Neural cell (in vitro differentiated cells): Measurements from ENCODE around the gene C11orf24. TPM values are rescaled to one million over a fixed set of nuclear protein-coding genes. Genes with fewer than 3 reads are reported as not detected.
A peak's percentile ranks its signal among the peaks of the same experiment; 100 is the strongest.

Experiments
- H2AFZ ChIP-seq: fragments of 200-600, 300-800 bp; sonication (generic), shearing (Covaris generic); 2 replicates; pipeline ENCODE4 v1.6.0; 2014; ENCODE audit warnings: low read depth, mild to moderate bottlenecking, antibody characterized with exemption, low read length, moderate library complexity
- H3F3A ChIP-seq: fragments of 200-600 bp; shearing (Covaris generic); 2 replicates; pipeline ENCODE4 v1.6.1; 2016; ENCODE audit warnings: mild to moderate bottlenecking, moderate library complexity, mixed read lengths, antibody characterized with exemption, low read length; ENCODE audit not compliant: insufficient read depth, poor library complexity, severe bottlenecking
- H3K27ac ChIP-seq: fragments of 200-600, 300-800 bp; sonication (generic), shearing (Covaris generic); 2 replicates; pipeline ENCODE4 v1.5.1; 2014; ENCODE audit warnings: mild to moderate bottlenecking, low read length, moderate library complexity
- H3K27me3 ChIP-seq: fragments of 300-800, 200-600 bp; sonication (generic), shearing (Covaris generic); 2 replicates; pipeline ENCODE4 v1.6.0; 2014; ENCODE audit warnings: mild to moderate bottlenecking, low read depth, low read length, moderate library complexity; ENCODE audit not compliant: insufficient read depth
- H3K36me3 ChIP-seq: fragments of 300-800, 200-600 bp; sonication (generic), shearing (Covaris generic); 2 replicates; pipeline ENCODE4 v1.5.1; 2014; ENCODE audit warnings: mild to moderate bottlenecking, antibody characterized with exemption, low read length, moderate library complexity; ENCODE audit not compliant: insufficient read depth
- H3K4me2 ChIP-seq: fragments of 300-800, 200-600 bp; sonication (generic), shearing (Covaris generic); 2 replicates; pipeline ENCODE4 v1.6.0; 2014; ENCODE audit warnings: mild to moderate bottlenecking, low read length
- H3K4me3 ChIP-seq: fragments of 300-800, 200-600 bp; sonication (generic), shearing (Covaris generic); 2 replicates; pipeline ENCODE4 v1.5.1; 2014; ENCODE audit warnings: mild to moderate bottlenecking, low read length, moderate library complexity
- H3K79me2 ChIP-seq: fragments of 200-600 bp; shearing (Covaris generic); replicated peaks from 2 replicates; pipeline ENCODE4 v1.6.0; 2014; ENCODE audit warnings: mild to moderate bottlenecking, low read length, moderate library complexity; ENCODE audit not compliant: insufficient read depth
- H3K9ac ChIP-seq: fragments of 300-800, 200-600 bp; sonication (generic), shearing (Covaris generic); 2 replicates; pipeline ENCODE4 v1.6.1; 2016; ENCODE audit warnings: mild to moderate bottlenecking, low read length, mixed read lengths
- H3K9me2 ChIP-seq: fragments of 200-600 bp; shearing (Covaris generic); 2 replicates; pipeline ENCODE4 v1.6.1; 2016; ENCODE audit warnings: mild to moderate bottlenecking, low read length, mixed read lengths; ENCODE audit not compliant: insufficient read depth
- H3K9me3 ChIP-seq: fragments of 200-600, 300-800 bp; sonication (generic), shearing (Covaris generic); 2 replicates; pipeline ENCODE4 v1.6.1; 2016; ENCODE audit warnings: mild to moderate bottlenecking, mixed run types, low read length, moderate library complexity, mixed read lengths
- H4K20me1 ChIP-seq: fragments of 200-600 bp; shearing (Covaris generic); 2 replicates; pipeline ENCODE4 v1.6.1; 2016; ENCODE audit warnings: mild to moderate bottlenecking, mixed run types; ENCODE audit not compliant: insufficient read depth
- EP300 ChIP-seq: fragments of 450-650 bp; conservative IDR thresholded peaks from 2 replicates; pipeline ENCODE4 v1.6.1; 2014; ENCODE audit warnings: antibody characterized with exemption, mild to moderate bottlenecking, moderate library complexity; ENCODE audit not compliant: poor library complexity, severe bottlenecking
- EZH2 ChIP-seq: fragments of 200-600, 300-800 bp; shearing (Covaris generic), sonication (generic); IDR thresholded peaks from 2 replicates; pipeline ENCODE4 v1.6.1; 2014; ENCODE audit warnings: antibody characterized with exemption, low read length, borderline replicate concordance, mild to moderate bottlenecking; ENCODE audit not compliant: insufficient read depth, poor library complexity, severe bottlenecking
- MXI1 ChIP-seq: fragments of 450-650 bp; conservative IDR thresholded peaks from 2 replicates; pipeline ENCODE4 v1.6.1; 2014; ENCODE audit warnings: antibody characterized with exemption, mild to moderate bottlenecking; ENCODE audit not compliant: poor library complexity, severe bottlenecking
- POLR2AphosphoS5 ChIP-seq: IDR thresholded peaks from 2 replicates; pipeline ENCODE4 v1.6.1; 2012
- RAD21 ChIP-seq: fragments of 450-650 bp; conservative IDR thresholded peaks from 2 replicates; pipeline ENCODE4 v1.6.1; 2014; ENCODE audit warnings: antibody characterized with exemption, mild to moderate bottlenecking, moderate library complexity
- REST ChIP-seq: IDR thresholded peaks from 2 replicates; pipeline ENCODE4 v1.6.1; 2012; ENCODE audit warnings: borderline replicate concordance
- SMC3 ChIP-seq: fragments of 450-650 bp; conservative IDR thresholded peaks from 2 replicates; pipeline ENCODE4 v1.6.1; 2014; ENCODE audit warnings: antibody characterized with exemption, mild to moderate bottlenecking, moderate library complexity; ENCODE audit not compliant: poor library complexity
- TAF1 ChIP-seq: IDR thresholded peaks from 2 replicates; pipeline ENCODE4 v1.6.1; 2012; ENCODE audit warnings: low read depth
- polyA plus RNA-seq: library from polyadenylated mRNA; depleted of rRNA; stranded (reverse); fragments of >200 nt; gene quantifications from 2 replicates; pipeline ENCODE4 v1.2.3, GENCODE V29; 2014
- TF ChIP-seq, protein P1 (sequence below): fragments of 450-650 bp; IDR thresholded peaks from 2 replicates; pipeline ENCODE4 v1.5.1; 2014; ENCODE audit warnings: antibody characterized with exemption, mild to moderate bottlenecking, moderate library complexity; ENCODE audit not compliant: poor library complexity, severe bottlenecking

C11orf24 gene
- polyA plus RNA-seq, 1 donor from 2014 or later = 9.6 TPM

DNA sequence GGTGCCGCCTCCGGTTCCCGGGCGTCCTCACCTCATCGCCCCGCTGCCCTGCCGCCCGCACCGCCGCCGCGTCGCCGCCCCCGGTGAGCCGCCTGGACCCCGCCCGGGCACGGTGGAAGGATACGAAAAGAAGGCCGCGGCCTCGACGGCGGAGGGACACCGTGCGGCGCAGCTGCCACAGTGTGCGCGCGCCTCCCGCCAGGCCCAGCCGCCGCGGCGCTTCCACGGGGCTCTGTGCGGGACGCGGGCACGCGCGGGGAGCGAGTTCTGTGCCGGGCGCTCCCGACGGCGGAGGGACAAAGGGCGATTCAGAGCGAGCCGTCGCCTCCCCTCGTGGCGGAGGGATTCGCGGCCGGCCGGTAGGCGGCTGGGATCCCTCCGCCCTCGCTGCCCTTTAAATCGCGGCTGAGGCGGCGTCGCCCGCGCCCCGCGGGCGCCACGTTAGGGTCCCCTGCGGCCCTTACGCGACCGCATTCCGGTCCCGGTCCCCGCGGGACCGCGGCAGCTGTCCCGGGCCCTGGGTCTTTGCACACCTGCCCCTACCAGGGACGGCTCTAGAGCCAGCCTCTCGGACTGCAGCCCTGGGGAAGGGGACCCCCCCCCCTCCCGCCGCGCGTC, 58.1 kb downstream of the C11orf24 start:
- Histone ChIP-seq H3K9ac (peak overlapping the region; percentile 99), H3K36me3 (no peaks in the 10 kb centered on the region), H3K27me3 (no peaks in the 10 kb centered on the region), H3K9me3 (no peaks in the 10 kb centered on the region), H2AFZ (peak overlapping the region; percentile 95), H3K9me2 (no peaks in the 10 kb centered on the region), H3K4me2 (peak overlapping the region; percentile 57), H3F3A (peaks cover 12% of the 10 kb centered on the region), H4K20me1 (peaks cover 24% of the 10 kb centered on the region), H3K27ac (peak overlapping the region; percentile 98), H3K79me2 (peaks cover 40% of the 10 kb centered on the region), H3K4me3 (peak overlapping the region; percentile 89)
- TF ChIP-seq RAD21 (no peak), SMC3 (no peak), POLR2AphosphoS5 (peak; percentile 82), EZH2 (no peak), REST (peak; percentile 91), EP300 (peak; percentile 77), MXI1 (peak; percentile 69), TAF1 (peak; percentile 95)
- TF ChIP-seq, protein P1, sequence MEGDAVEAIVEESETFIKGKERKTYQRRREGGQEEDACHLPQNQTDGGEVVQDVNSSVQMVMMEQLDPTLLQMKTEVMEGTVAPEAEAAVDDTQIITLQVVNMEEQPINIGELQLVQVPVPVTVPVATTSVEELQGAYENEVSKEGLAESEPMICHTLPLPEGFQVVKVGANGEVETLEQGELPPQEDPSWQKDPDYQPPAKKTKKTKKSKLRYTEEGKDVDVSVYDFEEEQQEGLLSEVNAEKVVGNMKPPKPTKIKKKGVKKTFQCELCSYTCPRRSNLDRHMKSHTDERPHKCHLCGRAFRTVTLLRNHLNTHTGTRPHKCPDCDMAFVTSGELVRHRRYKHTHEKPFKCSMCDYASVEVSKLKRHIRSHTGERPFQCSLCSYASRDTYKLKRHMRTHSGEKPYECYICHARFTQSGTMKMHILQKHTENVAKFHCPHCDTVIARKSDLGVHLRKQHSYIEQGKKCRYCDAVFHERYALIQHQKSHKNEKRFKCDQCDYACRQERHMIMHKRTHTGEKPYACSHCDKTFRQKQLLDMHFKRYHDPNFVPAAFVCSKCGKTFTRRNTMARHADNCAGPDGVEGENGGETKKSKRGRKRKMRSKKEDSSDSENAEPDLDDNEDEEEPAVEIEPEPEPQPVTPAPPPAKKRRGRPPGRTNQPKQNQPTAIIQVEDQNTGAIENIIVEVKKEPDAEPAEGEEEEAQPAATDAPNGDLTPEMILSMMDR = no peak

DNA sequence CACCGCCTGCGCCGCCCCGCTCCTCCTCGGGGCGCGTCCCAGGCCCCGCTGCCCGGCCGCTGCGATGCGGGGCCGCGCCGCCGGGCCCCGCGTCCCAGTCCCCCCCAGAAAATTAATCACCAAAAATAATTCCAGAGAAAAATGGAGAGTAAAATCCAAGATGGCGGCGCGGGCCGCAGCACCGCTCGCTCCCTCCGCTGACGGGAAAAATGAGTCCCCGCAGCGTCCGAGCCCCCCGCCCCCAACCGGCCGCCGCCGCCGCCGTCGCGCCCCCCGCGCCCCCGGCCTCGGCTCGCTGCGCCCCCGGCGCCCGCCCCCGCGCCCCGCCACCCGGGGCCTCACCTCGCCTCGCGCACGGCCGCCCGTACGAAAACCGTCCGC, 58.6 kb downstream of the C11orf24 start, which contains the start of gene KMT5B:
TSS of gene KMT5B (minus strand) at position 162 of the 381 bp plus-strand sequence. CDS start 23,220 bp downstream, outside the sequence.
- H3K79me2 ChIP-seq = peaks cover 45% of the 10 kb centered on the region
- peak within 1 kb of the TSS; percentile 99 for H3K9ac ChIP-seq
- H3K9me2 ChIP-seq = no peaks in the 10 kb centered on the region
- H3K4me2 ChIP-seq = peak within 1 kb of the TSS; percentile 89
- H3K36me3 ChIP-seq = no peaks in the 10 kb centered on the region
- H3K27ac ChIP-seq = peak within 1 kb of the TSS; percentile 98
- no peaks in the 10 kb centered on the region for H3K9me3 ChIP-seq
- peaks cover 12% of the 10 kb centered on the region for H3F3A ChIP-seq
- H2AFZ ChIP-seq = peak within 1 kb of the TSS; percentile 95
- H3K4me3 ChIP-seq = peak within 1 kb of the TSS; percentile 96
- no peak for TF ChIP-seq MXI1
- H3K27me3 ChIP-seq = no peaks in the 10 kb centered on the region
- peaks cover 28% of the 10 kb centered on the region for H4K20me1 ChIP-seq
